ENCODE measurements around the gene HAGHL.

The HAGHL gene, protein sequence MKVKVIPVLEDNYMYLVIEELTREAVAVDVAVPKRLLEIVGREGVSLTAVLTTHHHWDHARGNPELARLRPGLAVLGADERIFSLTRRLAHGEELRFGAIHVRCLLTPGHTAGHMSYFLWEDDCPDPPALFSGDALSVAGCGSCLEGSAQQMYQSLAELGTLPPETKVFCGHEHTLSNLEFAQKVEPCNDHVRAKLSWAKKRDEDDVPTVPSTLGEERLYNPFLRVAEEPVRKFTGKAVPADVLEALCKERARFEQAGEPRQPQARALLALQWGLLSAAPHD

DNA sequence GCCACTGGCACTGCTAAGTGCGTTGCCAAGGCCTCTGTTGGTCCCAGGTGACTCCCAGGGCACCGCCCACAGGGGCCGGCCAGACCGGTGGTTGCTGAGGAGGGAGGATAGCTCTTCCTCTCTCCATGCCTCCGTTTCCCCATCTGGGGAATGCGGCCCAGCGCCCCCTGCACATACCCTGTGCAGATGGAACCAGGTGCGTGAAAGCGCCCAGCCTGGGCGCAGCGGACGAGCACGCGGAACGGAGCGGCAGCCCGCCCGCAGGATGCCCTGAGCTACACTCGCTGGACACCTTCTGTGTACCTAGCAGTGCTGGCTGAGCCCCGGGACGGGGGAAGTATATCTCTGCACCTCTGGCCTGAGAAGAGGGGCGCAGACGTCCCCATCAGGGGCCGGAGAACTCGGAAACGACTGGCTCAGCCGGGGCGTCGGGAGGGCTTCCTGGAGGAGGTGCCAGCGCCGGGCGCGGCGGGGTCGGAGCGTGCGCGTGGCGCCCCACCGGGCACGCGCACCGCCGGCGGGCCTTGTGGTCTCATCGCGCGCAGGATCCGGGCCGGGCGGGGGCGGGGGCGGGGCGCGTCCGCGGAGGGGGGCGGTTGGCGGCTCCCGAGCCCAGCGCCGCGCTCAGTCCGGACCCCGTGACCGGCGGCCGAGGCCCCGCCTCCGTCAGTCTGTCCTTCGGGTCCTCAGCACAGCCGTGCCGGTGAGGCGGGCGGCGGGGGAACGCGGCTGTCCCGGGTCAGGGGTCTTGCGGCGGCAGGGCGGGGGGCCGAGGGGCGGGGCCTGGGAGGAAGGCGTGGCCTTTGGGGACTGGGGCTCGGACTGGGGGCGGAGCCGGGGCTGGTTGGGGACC is at the start of gene HAGHL, which contains the start of gene CCDC78:
HAGHL (plus strand) TSS at position 669 of the 853 bp plus-strand sequence. CDS start 404 bp downstream, outside the sequence.
CCDC78 (minus strand) TSS at position 6 of the 853 bp plus-strand sequence. CDS start 76 bp downstream, outside the sequence.
- peak; percentile 29 to 33 for DNase-seq (ENCODE audit: low read depth in 1 of 2, low spot score in 1 of 2)

DNA sequence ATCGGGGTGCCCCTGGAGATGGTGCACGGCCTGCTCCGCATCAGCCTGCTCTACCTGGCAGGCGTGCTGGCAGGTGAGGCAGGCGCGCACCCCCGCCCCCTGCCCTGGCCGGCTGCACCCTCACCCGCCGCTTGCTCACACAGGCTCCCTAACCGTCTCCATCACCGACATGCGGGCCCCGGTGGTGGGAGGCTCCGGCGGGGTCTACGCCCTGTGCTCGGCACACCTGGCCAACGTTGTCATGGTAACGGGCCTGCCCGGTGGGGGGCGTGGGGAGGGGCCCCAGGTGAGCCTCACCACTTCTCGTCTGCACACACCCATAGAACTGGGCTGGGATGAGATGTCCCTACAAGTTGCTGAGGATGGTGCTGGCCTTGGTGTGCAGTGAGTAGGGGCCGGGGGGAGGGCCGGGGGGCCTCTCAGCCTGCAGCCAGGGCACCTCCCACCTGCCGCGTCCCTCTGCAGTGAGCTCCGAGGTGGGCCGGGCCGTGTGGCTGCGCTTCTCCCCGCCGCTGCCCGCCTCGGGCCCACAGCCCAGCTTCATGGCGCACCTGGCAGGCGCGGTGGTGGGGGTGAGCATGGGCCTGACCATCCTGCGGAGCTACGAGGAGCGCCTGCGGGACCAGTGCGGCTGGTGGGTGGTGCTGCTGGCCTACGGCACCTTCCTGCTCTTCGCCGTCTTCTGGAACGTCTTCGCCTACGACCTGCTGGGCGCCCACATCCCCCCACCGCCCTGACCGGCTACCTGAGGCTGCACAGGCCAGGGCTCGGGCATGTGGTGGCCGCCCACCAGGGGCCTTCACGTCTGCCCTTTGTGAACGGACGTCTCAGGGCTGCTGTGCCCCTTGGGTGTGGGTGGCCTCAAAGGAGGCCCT is 49.4 kb upstream of the HAGHL start:
- DNase-seq (ENCODE audit: low read depth in 1 of 2, low spot score in 1 of 2): no peak

DNA sequence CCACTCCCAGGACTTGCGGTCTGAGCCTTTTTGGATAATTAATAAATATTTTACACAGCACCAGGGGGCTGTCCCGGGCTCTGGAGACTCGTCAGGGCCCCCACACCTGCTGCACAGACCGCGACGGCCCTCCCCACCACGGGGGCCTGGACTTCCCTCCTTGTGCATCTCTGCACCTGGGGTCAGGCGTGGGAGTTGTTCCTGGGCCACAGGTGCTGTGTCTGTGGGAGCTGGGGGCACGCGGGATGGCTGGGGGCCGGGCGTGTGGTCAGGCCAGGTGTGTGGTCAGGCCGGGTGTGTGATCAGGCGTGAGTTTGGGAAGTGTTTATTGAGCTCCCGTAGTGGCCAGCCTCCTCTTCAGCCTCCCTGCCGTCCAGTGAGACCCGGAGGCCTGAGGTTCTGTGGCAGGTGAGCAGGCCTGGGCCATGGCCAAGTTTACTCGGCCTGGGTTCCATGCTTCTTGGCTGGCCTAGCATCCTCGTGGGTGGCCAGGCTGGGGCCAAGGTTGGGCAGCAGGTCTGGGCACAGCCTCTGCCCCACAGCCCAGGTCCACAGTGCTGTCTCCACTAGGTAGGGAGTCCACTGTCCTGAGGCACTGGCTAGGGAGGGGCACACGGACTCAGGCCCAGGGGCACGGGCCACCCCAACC is 48.6 kb upstream of the HAGHL start:
- DNase-seq (ENCODE audit: low read depth in 1 of 2, low spot score in 1 of 2): no peak

DNA sequence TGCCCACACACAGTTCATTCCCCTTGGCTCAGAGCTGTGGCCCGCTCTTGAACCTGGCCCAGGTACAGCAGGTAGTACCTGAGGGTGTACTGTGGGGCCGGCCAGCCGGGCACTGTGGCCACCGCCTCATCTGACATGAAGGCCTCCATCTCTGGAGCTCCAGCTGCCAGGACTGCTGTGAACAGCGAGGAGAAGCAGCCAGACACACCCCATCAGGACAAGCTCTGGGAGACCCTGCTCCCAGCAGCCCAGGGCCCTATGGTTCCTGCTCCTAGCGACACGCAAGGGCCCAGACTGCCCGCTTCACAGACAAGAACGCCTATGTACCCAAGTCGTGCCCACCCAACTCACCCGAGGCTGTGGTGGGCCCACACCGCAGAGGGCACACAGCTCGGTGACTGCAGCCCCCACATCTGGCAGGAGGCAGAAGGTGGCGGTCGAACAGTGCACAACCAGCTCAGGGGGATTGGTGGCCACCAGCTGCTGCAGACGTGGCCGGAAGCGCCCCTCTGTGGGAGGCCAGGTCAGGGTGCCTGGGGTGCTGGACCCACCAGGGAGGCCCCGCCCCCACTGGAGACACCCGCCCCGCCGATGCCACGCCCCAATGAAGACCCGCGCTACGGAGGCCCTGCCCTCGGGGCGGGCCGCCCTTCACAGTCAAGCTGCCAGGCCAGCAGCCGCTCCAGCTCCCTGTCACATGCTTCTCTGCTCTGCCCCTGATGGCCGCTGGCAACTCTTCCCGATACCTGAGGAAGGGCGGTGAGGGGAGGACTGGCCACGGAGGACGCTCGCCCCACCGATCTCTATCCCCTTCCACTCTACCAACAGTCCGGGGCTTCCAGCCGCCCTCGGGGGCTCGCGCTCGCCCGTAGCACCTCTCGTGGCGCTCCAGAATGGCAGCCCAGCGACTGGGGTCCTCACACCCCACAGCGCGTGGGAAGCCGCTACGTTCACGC is 47.8 kb upstream of the HAGHL start:
- no peak for DNase-seq (ENCODE audit: low read depth in 1 of 2, low spot score in 1 of 2)

DNA sequence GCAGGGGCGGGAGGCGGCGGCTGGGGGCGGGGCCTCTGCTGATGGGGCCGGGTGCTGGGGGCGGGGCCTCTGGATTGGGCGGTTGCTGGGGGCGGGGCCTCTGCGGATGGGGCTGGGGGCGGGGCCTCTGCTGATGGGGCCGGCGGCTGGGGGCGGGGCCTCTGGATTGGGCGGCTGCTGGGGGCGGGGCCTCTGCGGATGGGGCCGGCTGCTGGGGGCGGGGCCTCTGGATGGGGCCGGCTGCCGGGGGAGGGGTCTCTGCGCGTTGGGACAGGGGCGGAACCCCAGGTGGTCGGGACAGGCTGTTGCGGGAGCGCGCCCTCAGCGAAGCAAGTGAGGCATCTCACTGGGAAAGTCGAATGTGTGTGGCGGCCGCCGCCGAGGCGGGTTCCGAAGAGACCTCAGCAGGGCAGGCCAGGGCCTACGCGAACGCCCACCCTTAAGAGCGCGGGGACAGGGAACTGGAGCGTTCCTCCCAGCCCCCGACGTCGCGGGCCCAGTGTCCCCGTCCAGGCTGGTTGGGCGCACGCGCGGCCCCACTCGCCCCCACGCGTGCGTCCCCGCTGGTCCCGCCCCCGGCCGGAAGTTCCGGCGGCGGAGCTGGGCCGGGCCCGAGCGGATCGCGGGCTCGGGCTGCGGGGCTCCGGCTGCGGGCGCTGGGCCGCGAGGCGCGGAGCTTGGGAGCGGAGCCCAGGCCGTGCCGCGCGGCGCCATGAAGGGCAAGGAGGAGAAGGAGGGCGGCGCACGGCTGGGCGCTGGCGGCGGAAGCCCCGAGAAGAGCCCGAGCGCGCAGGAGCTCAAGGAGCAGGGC is 46.9 kb upstream of the HAGHL start, which contains the start of gene STUB1:
STUB1 (plus strand) TSS at position 597 of the 811 bp plus-strand sequence; CDS start at position 713, 116 bp downstream.
- peak; percentile 70 to 76 for DNase-seq (ENCODE audit: low read depth in 1 of 2, low spot score in 1 of 2)

DNA sequence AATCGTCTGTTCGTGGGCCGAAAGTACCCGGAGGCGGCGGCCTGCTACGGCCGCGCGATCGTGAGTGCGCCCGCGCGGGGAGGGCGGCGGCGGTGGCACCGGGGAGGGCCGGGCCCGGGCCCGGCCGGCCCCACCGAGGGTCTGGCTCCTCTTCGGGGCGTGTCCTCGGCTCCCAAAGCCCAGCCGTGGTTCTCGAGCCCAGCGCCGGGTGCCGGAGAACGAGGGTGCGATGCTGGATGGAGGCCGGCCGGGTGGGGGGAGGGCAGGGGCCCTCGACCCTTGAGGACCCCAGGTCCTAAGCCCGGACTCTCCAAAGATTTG is 46.3 kb upstream of the HAGHL start:
- DNase-seq (ENCODE audit: low read depth in 1 of 2, low spot score in 1 of 2): no peak

DNA sequence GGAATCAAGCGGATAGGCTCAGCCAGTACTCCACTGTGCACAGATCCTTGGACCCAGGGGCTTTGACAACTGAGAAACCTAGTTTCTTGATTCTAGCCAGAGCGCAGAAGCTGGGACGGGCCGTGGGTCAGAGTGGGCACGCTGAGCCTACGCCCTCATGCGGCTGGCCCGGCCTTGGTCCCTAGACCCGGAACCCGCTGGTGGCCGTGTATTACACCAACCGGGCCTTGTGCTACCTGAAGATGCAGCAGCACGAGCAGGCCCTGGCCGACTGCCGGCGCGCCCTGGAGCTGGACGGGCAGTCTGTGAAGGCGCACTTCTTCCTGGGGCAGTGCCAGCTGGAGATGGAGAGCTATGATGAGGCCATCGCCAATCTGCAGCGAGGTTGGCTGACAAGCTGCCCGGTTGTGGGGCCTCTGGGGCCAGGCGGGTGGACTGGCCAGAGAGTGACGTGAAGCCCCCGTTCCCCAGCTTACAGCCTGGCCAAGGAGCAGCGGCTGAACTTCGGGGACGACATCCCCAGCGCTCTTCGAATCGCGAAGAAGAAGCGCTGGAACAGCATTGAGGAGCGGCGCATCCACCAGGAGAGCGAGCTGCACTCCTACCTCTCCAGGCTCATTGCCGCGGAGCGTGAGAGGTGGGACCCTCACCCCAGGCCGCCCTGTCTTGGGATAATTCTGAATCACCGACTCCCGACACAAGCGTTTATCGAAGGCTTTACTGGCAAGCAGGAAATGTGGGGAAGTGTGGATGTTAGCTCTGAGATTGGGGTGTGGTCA is 45.8 kb upstream of the HAGHL start:
- no peak for DNase-seq (ENCODE audit: low read depth in 1 of 2, low spot score in 1 of 2)

DNA sequence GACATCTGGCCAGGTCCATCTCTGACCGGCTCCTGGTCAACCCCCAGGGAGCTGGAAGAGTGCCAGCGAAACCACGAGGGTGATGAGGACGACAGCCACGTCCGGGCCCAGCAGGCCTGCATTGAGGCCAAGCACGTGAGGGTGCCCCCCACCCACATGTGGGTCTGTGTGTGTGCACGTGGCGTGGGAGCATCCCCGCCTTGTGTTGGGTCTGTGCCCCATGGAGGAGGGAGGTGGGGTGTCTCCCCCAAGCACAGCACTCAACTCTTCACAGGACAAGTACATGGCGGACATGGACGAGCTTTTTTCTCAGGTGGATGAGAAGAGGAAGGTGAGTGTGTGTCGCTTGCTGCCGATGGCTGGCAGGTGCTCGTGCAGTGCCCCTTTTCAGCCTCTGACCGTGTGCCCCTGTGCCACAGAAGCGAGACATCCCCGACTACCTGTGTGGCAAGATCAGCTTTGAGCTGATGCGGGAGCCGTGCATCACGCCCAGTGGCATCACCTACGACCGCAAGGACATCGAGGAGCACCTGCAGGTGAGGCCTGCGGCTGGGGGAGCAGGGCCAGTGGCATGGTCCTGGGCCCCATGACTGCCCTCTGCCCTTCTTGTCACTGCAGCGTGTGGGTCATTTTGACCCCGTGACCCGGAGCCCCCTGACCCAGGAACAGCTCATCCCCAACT is 45.0 kb upstream of the HAGHL start:
- DNase-seq (ENCODE audit: low read depth in 1 of 2, low spot score in 1 of 2): no peak

DNA sequence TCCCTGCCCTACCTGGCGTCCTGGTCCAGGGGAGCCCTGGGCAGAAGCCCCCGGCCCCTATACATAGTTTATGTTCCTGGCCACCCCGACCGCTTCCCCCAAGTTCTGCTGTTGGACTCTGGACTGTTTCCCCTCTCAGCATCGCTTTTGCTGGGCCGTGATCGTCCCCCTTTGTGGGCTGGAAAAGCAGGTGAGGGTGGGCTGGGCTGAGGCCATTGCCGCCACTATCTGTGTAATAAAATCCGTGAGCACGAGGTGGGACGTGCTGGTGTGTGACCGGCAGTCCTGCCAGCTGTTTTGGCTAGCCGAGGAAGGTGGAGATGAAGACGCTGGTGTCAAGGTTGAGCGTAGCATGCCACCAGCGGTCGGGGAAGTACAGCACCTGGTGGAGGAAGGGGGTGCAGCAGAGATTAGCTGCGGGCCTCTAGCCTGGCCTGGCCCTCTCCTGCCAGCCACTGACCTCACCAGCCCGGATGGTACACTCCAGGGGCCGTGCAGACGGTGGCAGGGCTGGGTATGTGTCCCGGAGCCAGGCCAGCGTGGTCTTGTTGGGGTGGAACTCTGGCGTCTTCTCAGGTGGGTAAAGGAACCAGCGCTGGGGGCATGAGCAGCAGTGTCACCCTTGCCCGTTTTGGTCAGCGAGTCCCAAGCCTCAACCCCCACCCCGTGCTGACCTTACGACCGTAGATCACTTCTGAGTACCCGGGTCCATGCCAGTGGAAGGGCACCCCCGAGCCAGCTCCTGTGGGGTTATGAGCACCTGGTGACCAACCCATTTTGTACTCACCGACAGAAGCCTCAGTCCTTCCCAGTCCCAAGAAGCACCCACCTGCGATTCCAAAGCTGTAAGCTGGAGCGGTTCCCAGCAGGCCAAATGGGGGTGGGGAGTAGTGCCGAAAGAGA is 44.2 kb upstream of the HAGHL start:
- no peak for DNase-seq (ENCODE audit: low read depth in 1 of 2, low spot score in 1 of 2)

DNA sequence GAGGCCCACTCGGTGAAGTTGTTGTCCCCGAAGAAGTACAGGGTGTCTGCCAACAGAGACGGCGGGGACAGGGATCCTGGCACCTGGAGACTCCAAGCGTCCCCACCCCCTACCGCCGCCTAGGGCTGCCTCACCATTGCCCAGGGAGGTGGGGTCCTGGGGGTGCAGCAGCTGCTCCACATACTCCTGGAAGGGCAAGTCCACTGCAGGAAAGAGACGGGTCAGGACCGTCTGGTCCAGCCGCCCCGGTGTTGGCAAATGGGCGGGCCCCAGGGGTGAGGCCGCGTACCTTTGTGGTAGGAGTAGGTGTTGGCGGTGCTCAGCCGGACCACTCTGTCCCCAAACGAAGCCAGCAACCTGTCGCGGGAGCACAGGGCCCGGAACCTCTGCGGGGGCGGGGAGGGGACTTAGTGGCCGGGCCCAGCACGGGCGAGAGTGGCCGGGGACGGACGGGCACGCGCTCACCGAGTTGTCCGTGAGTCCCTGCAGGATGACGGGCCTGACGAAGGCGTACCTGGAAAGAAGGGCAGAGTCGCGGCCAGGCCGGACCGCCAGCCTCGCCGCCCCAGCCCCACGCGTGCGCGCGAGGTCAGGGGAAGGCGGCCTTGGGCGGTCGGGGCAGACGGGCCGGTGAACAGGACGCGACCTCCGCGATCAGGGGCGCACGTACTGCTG is 43.4 kb upstream of the HAGHL start:
- no peak for DNase-seq (ENCODE audit: low read depth in 1 of 2, low spot score in 1 of 2)

DNA sequence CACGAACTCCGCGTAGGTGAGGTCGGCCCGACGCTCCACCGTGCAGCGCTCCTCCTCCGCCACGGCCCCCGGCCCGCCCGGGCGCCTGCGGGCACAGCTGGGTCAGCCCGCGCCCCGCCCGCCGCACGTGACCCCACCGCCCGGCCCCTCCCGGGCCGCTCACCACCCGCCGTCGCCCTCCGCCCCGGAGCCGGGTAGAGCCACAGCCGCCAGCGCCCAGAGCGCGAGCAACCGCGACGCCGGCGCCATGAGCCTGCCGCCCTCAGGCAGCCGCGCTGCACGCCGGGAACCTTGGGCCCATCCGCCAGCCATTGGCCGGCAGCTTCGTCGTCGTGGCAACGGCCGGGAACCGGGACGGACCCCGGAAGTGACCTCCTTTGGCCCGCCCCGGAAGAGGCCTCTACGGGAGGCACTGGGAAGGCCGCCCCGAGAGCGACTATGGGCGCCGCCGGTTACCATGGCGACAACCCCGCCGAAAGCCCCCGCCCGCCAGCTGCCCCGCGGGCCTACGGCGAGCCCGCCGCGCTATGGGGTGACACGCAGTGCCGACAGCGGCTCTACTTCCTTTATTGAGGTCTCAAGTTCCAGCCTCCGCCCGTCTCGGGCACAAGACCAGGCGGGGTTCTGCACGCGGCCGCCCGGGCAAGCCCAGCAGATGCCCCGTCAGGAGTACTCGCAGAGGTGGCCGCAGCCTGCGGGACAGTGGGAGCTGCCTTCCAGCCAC is 42.7 kb upstream of the HAGHL start, which contains the start of gene JMJD8:
JMJD8 (minus strand) TSS at position 264 of the 724 bp plus-strand sequence; CDS start at position 249, 15 bp downstream.
- DNase-seq (ENCODE audit: low read depth in 1 of 2, low spot score in 1 of 2): peak; percentile 91 to 96

DNA sequence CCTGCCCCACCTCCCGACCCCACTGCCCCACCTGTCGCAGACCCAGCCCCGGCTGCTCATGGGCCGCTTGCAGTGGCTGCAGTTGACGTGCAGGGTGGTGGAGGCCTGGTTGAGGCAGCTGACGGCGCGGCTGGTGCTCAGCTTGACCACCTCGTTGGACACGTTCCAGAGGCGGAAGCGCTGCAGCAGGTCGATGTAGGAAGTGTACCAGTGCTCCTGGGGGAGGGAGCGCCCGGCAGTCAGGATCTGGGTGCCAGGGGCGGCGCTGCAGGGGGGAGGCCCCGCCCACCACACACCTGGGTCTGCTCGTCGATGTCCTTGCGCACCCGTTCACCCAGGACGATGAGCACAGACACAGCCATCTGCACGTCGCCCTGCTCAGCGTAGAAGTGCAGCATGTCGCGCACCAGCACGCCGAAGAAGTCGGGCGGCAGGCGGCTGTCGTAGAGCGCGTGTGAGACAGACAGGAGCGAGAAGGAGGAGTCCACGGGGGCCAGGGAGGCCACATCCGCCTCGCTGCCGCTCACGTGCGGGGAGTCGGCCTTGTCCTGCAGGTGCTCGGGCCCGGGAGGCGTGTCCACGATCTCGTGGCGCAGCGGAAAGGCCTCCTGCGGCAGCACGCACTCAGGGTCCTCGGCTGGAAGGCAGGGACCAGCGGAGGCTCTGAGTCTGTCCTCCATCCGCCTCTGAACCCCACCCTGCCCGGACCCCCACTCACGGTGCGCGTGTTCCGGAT is 41.8 kb upstream of the HAGHL start:
- DNase-seq (ENCODE audit: low read depth in 1 of 2, low spot score in 1 of 2): no peak

DNA sequence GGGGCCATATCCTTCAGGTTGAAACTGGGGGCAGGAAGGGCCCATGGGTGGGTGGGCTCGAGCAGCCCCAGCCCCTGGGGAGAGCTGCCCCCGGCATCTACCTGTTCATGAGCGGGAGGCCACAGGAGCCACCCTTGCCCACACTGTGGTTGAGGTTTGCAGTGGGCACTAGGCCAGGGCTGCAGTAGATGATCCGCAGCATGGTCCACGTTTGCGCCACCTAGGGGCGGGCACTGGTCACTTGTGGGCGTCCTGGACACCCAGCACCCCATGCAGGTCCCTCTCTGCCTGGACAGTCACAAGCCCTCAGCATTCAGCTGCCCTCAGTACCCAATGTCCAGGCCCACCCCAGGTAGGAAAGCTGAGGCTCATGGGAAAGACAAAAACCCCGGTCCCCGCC is 40.9 kb upstream of the HAGHL start:
- no peak for DNase-seq (ENCODE audit: low read depth in 1 of 2, low spot score in 1 of 2)

DNA sequence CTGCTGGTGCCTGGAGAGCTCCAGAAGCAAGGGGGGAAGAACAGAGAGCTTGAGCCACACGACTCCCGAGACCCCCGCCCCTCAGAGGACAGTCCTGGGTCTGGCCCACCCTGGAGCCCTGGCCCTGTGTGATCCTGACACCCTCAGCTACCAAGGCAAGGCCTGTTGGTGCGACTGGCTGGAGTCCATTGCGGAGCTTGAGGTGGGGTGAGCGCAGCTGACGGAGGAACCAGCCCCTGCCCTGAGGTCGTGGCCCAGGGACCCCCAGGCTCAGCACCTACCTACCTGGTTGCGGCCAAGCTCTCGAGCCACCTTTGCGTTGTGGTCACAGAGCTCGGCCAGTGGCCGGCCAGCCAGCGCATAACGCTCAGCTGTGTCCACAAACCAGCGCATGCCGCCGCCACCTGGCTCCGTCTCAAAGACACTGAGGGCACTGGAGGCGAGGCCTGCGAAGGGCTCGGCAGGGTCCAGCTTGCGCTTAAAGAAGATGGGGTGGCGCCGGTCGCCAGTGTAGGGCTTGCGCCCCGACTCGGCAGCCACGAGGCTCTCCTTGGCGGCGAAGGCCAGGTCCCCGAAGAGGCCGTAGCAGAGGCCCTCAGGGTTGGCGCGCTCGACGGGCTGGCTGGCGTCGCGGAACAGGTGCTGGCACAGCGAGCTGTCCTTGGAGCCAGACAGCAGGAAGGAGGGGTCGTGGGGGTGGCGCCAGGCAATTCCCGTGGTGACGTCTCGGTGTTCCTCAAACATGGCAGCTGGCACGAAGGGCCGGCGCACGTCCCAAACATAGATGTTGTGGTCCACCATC is 40.2 kb upstream of the HAGHL start:
- DNase-seq (ENCODE audit: low read depth in 1 of 2, low spot score in 1 of 2): no peak

Measured in activated T-helper 1 cell treated with anti-CD3 and anti-CD28 coated beads, Interleukin-2, amount 50 U/mL, for 16 hours (primary cell).